GM12878 (cell line): ENCODE data around the gene GPC5. TPM values are rescaled to one million over a fixed set of nuclear protein-coding genes. Genes with fewer than 3 reads are reported as not detected.

Source experiments
- CBX3 ChIP-seq: fragments of 200-600 bp; sonication (generic); IDR thresholded peaks from 2 replicates; pipeline ENCODE4 v1.6.1; 2016; ENCODE audit warnings: low read depth, borderline replicate concordance
- CBX5 ChIP-seq: sonication (generic); IDR thresholded peaks from 2 replicates; pipeline ENCODE4 v1.6.1; 2016; ENCODE audit warnings: low read depth, moderate library complexity, mild to moderate bottlenecking, inconsistent platforms
- CREB1 ChIP-seq: IDR thresholded peaks from 2 replicates; pipeline ENCODE4 v1.6.1; 2012; ENCODE audit warnings: low read depth, mild to moderate bottlenecking, inconsistent platforms
- CUX1 ChIP-seq: IDR thresholded peaks from 2 replicates; pipeline ENCODE4 v1.6.1; 2012; ENCODE audit warnings: improper control_type of control experiment, low read depth, low read length; ENCODE audit not compliant: insufficient replicate concordance
- IRF3 ChIP-seq: fragments of 450-650 bp; IDR thresholded peaks from 2 replicates; pipeline ENCODE4 v1.6.1; 2014; ENCODE audit warnings: mild to moderate bottlenecking
- MAX ChIP-seq: IDR thresholded peaks from 2 replicates; pipeline ENCODE4 v1.6.1; 2012; ENCODE audit warnings: low read depth, low read length, improper control_type of control experiment
- POLR2AphosphoS5 ChIP-seq: IDR thresholded peaks from 2 replicates; pipeline ENCODE4 v1.6.1; 2011; ENCODE audit warnings: mild to moderate bottlenecking, low read length, inconsistent platforms
- SMC3 ChIP-seq: IDR thresholded peaks from 2 replicates; pipeline ENCODE4 v1.6.1; 2011; ENCODE audit warnings: low read length, improper control_type of control experiment, borderline replicate concordance
- ZNF24 ChIP-seq: fragments of 450-650 bp; IDR thresholded peaks from 2 replicates; pipeline ENCODE4 v1.6.1; 2017; ENCODE audit warnings: antibody characterized with exemption, mild to moderate bottlenecking
- polyA plus RNA-seq, 11 experiments: library from polyadenylated mRNA; depleted of rRNA in 4 of 11; unstranded in 6 of 11; stranded (reverse) in 5 of 11; fragments of >200 nt; fragmentation: Nextera tagmentation in 4 of 11; fragmentation: Illumina TruSeq in 1 of 11; extraction: Ambion mirVana in 4 of 11; extraction: Trizol in 1 of 11; gene quantifications; 1 replicate in 1 of 11; 2 replicates in 10 of 11; pipeline versions ENCODE4 v1.2.1 to v1.2.3, GENCODE V29; 2011 to 2016; ENCODE audit warnings: inconsistent platforms in 2 of 11, missing spikeins in 2 of 11, low read depth in 1 of 11
- total RNA-seq, 4 experiments: library from RNA; depleted of rRNA in 3 of 4; stranded (reverse); fragments of >200 nt in 3 of 4; fragmentation: Illumina TruSeq in 1 of 4; extraction: Trizol in 1 of 4; gene quantifications; 2 replicates each; pipeline versions ENCODE4 v1.2.1 to v1.2.3, GENCODE V29; 2013 to 2021

Gene GPC5
- total and polyA plus RNA-seq, 10 of the 15 experiments (the other 5 are each of a cell fraction or from before 2014, with no cell fraction given), result 0.05 to 0.87 (median 0.44) TPM; not detected in 1

GRCh38 chr13:92164822-92165221, 766.4 kb downstream of the GPC5 start (continued):
- TF ChIP-seq CBX3, result no peak
- TF ChIP-seq CBX5, result no peak
- no peak for TF ChIP-seq IRF3
- TF ChIP-seq CREB1, result no peak
- no peak for TF ChIP-seq POLR2AphosphoS5
- TF ChIP-seq MAX, result no peak
- no peak for TF ChIP-seq CUX1
- TF ChIP-seq ZNF24, result no peak
- no peak for TF ChIP-seq SMC3
